ENCODE data around the gene KIAA0319L.

KIAA0319L gene

GRCh38 chr1:35537806-35538205, 19.4 kb downstream of the KIAA0319L start:
- DNase-seq (ENCODE audit: low spot score), result no peak
- in situ Hi-C loops (cut with MboI; ENCODE audit: low sequenced_read_pairs, unreplicated experiment), result no loop called here
- no peak for TF ChIP-seq CTCF (IDR thresholded peaks at IDR 0.05; ENCODE audit: borderline replicate concordance, control extremely low read depth, extremely low read depth, insufficient read depth, missing control alignments)

GRCh38 chr1:35536556-35537162, 20.5 kb downstream of the KIAA0319L start:
- in situ Hi-C loops (cut with MboI; ENCODE audit: low sequenced_read_pairs, unreplicated experiment), result no loop called here
- no peak for DNase-seq (ENCODE audit: low spot score)
- no peak for TF ChIP-seq CTCF (IDR thresholded peaks at IDR 0.05; ENCODE audit: borderline replicate concordance, control extremely low read depth, extremely low read depth, insufficient read depth, missing control alignments)

- in situ Hi-C loops (cut with MboI; ENCODE audit: low sequenced_read_pairs, unreplicated experiment), result no loop called here
- no peak for TF ChIP-seq CTCF (IDR thresholded peaks at IDR 0.05; ENCODE audit: borderline replicate concordance, control extremely low read depth, extremely low read depth, insufficient read depth, missing control alignments)
- no peak for DNase-seq (ENCODE audit: low spot score)
Measured at GRCh38 chr1:35535243-35535642, 22.0 kb downstream of the KIAA0319L start.

- in situ Hi-C loops (cut with MboI; ENCODE audit: low sequenced_read_pairs, unreplicated experiment), result no loop called here
- DNase-seq (ENCODE audit: low spot score), result no peak
- no peak for TF ChIP-seq CTCF (IDR thresholded peaks at IDR 0.05; ENCODE audit: borderline replicate concordance, control extremely low read depth, extremely low read depth, insufficient read depth, missing control alignments)
Measured at GRCh38 chr1:35533586-35533985, 23.6 kb downstream of the KIAA0319L start.

- in situ Hi-C loops (cut with MboI; ENCODE audit: low sequenced_read_pairs, unreplicated experiment), result no loop called here
- TF ChIP-seq CTCF (IDR thresholded peaks at IDR 0.05; ENCODE audit: borderline replicate concordance, control extremely low read depth, extremely low read depth, insufficient read depth, missing control alignments), result no peak
- DNase-seq (ENCODE audit: low spot score), result no peak
Measured at GRCh38 chr1:35532497-35533223, 24.5 kb downstream of the KIAA0319L start.

- TF ChIP-seq CTCF (IDR thresholded peaks at IDR 0.05; ENCODE audit: borderline replicate concordance, control extremely low read depth, extremely low read depth, insufficient read depth, missing control alignments), result no peak
- no peak for DNase-seq (ENCODE audit: low spot score)
- in situ Hi-C loops (cut with MboI; ENCODE audit: low sequenced_read_pairs, unreplicated experiment), result no loop called here
Measured at GRCh38 chr1:35531368-35531767, 25.8 kb downstream of the KIAA0319L start.

All from GM13976 (cell line).